ENCODE data around the gene RNF111. TPM values are rescaled to one million over a fixed set of nuclear protein-coding genes. Genes with fewer than 3 reads are reported as not detected.
A peak's percentile ranks its signal among the peaks of the same experiment; 100 is the strongest.

The RNF111 gene
- total and polyA plus RNA-seq, 9 of the 15 experiments (the other 6 are each of a cell fraction or from before 2014, with no cell fraction given): 7.9 to 26.0 (median 14.4) TPM

GRCh38 chr15:58988006-58988785, 733 bp downstream of the RNF111 start (continued):
- peak; percentile 37; the same call in 1 of the 2 replicates for TF ChIP-seq REST (IDR thresholded peaks at IDR 0.05; ENCODE audit: borderline replicate concordance)
- no peak for TF ChIP-seq REST (CRISPR knock-in tag; IDR thresholded peaks at IDR 0.05; ENCODE audit: low read depth)

Measured in K562 (cell line).